Effector memory CD8-positive, alpha-beta T cell (primary cell): ENCODE results near the gene TMEM86B.
"Not testable (repeated sequence)": the region's sequence is repeated elsewhere in the genome, so short reads cannot be mapped to it uniquely, and the experiment has no call there.

Source experiments
- ATAC-seq: fragments of 150-1000 bp; cut with Tn5 transposase; replicated peaks from 2 replicates; pipeline ENCODE4 v1.10.0; 2021; ENCODE audit warnings: mild to moderate bottlenecking, moderate library complexity
- DNase-seq, 3 experiments: peaks; one replicate each; pipeline ENCODE4 v3.0.0; 2021
- H3K27ac Mint-ChIP-seq, 2 donors: one replicate each; pipeline ENCODE4 v1.8.0; 2022; ENCODE audit warnings: mild to moderate bottlenecking in 2 of 2, mixed read lengths in 2 of 2, moderate library complexity in 2 of 2
- H3K27me3 Mint-ChIP-seq, 2 donors: one replicate each; pipeline ENCODE4 v1.8.0; 2022; ENCODE audit warnings: mixed read lengths in 2 of 2
- H3K36me3 Mint-ChIP-seq: one replicate; pipeline ENCODE4 v1.8.0; 2022; ENCODE audit warnings: mild to moderate bottlenecking, moderate library complexity, mixed read lengths; ENCODE audit not compliant: insufficient read depth
- H3K4me1 Mint-ChIP-seq, 2 donors: one replicate each; pipeline ENCODE4 v1.8.0; 2022; ENCODE audit warnings: low read depth in 2 of 2, mixed read lengths in 2 of 2
- H3K4me3 Mint-ChIP-seq, 2 donors: one replicate each; pipeline ENCODE4 v1.8.0; 2022; ENCODE audit warnings: mild to moderate bottlenecking in 2 of 2, mixed read lengths in 2 of 2, moderate library complexity in 2 of 2
- H3K9me3 Mint-ChIP-seq, 2 donors: one replicate each; pipeline ENCODE4 v1.8.0; 2022; ENCODE audit warnings: mixed read lengths in 2 of 2

The TMEM86B gene

DNA sequence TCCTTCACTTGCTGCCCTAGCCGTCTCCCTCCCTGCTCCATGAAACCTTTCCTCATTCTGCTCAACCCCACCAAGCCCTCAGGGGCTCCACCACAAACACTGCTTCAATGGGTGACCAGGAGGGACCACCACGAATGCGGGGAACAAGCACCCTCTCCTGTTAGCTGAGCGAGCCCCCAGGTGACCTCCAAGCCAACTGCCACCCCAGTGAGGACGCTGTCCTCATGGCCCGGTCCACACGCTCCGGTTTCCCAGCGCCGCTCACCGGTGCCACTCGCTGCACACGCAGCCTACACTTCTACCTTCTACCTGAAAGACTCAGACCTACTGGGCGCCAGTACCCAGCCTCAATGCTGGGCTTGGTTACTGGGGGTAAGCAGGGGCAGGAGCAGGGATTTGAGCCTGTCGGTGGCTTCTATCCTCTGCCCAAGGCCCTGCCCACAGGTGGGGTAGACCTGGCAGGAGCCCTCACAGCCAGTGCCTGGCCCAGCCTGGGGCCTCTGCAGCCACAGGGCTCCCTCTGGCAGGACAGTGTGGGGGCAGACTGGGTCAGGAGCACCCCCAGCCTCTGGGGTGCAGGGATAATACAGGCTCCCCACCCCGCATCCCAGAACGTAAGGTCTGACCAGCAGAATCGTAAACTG, 704 bp upstream of the TMEM86B start:
- Mint-ChIP-seq H3K4me3 (no peak overlapping the region), H3K27me3 (no peaks in the 10 kb centered on the region), H3K36me3 (peaks cover 69% of the 10 kb centered on the region), H3K27ac (peak overlapping the region in 1 of 2 donors; percentile 57), H3K4me1 (peaks cover 8% of the 10 kb centered on the region in 2 donors), H3K9me3 (no peaks in the 10 kb centered on the region)
- DNase-seq (no peak), ATAC-seq (no peak)

DNA sequence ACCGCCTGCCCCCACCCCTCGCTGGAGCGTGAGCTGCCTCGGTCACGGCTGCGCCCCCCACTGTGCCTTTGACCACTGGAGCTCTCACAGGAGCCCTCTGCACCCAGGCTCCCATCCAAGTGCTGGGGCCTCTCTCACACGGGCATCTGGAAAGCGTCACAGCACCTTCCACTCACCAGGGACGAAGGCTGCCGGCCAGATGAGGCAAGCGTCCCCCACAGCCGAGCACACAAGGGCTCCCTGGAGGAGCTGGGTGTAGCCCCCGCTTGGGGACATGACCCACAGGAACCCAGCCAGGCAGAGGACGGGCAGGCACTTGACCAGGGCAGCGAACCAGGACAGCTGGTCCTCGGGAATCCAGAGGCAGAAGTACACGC, 560 bp downstream of the TMEM86B start:
- Mint-ChIP-seq H3K4me1 (peaks cover 5 to 6% of the 10 kb centered on the region in 2 donors), H3K27me3 (no peaks in the 10 kb centered on the region), H3K36me3 (peaks cover 69% of the 10 kb centered on the region), H3K4me3 (peak overlapping the region in 1 of 2 donors; percentile 38), H3K9me3 (no peaks in the 10 kb centered on the region), H3K27ac (peak overlapping the region in 1 of 2 donors; percentile 88)
- ATAC-seq (no peak), DNase-seq (no peak)

DNA sequence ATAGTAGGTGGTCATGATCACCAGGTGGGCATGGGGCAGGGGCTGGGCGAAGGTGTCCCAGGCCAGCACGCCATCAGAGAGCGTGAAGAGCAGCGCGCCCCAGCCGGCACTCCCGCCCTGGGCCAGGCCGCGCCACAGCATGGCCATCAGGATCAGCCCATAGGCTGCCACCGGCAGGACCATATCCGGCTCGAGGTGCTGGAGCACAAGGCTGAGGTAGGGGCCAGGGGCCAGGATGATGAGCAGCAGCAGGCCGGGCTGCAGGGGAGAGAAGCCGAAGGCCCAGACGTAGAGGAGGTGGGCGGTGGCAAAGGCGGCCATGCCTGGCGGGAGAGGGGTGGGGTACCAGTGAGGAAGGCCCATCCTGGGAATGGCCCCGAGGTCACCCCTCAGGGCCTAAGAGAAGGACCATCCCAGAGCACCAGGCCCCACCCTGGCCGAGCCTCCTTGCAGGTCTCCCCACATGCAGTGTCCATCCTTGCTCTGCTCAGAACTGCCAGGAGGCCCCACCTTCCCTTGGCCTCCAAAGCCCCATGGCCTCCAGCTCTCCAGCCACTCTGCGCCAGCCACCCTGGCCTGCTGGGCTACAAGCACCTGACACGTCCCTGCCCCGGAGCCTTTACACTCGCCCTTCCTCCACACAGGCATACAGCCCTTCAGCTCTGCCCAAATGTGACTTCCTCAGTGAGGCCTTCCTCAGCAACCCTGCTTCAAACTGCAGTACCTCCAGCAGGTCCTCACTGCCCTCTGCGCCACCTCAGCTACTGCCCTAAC, 1.1 kb downstream of the TMEM86B start:
- Mint-ChIP-seq H3K9me3 (no peaks in the 10 kb centered on the region), H3K4me3 (peak overlapping the region in 1 of 2 donors; percentile 38), H3K36me3 (peaks cover 66% of the 10 kb centered on the region), H3K27ac (peak overlapping the region in 1 of 2 donors; percentile 88), H3K4me1 (peaks cover 5 to 6% of the 10 kb centered on the region in 2 donors), H3K27me3 (no peaks in the 10 kb centered on the region)
- DNase-seq (no peak), ATAC-seq (no peak)

DNA sequence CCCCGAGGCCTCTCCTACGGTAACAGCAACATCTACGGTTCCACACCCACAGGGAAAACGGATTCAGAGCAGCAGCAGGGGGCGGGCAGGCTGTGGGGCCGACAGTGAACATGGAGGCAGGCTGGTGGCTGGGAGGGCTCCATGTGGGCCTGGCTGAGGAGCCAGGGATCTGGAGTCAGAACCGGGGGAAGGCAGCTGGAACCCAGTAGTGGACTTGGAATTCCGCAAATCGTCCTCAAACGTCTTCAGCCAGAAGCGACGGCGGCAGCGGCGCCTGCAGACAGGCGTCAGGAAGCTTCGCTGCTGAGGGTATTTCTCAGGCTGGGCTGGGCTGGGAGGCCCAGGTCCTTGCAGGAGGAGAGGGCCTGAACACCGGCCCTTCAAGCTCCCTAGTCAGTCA, 1.8 kb downstream of the TMEM86B start:
- Mint-ChIP-seq H3K4me1 (peaks cover 5 to 6% of the 10 kb centered on the region in 2 donors), H3K9me3 (no peaks in the 10 kb centered on the region), H3K27me3 (no peaks in the 10 kb centered on the region), H3K4me3 (no peak overlapping the region), H3K27ac (peak overlapping the region; percentile 31 to 84), H3K36me3 (peaks cover 62% of the 10 kb centered on the region)
- DNase-seq (no peak), ATAC-seq (no peak)

DNA sequence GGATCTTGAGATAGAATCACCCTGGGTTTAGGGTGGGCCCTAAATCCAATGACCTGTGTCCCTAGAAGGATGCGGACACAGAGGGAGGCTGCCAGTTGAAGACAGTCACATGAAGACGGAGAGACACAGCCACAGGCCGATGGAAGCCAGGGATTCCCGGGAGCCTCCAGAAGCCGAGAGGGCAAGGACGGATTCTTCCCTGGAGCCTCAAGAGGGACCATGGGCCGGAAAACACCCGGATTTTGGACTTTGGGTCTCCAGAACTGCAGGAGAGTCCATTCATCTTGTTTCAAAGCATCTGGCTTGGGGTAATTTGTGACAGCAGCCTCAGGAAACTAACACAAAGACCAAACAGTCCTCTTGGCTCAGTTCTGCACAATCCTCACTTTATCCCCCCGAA, 2.3 kb downstream of the TMEM86B start:
- peaks cover 0 to 2% of the 10 kb centered on the region in 2 donors for H3K9me3 Mint-ChIP-seq
- no peak for ATAC-seq
- H3K27ac Mint-ChIP-seq: peak overlapping the region; percentile 31 to 84

DNA sequence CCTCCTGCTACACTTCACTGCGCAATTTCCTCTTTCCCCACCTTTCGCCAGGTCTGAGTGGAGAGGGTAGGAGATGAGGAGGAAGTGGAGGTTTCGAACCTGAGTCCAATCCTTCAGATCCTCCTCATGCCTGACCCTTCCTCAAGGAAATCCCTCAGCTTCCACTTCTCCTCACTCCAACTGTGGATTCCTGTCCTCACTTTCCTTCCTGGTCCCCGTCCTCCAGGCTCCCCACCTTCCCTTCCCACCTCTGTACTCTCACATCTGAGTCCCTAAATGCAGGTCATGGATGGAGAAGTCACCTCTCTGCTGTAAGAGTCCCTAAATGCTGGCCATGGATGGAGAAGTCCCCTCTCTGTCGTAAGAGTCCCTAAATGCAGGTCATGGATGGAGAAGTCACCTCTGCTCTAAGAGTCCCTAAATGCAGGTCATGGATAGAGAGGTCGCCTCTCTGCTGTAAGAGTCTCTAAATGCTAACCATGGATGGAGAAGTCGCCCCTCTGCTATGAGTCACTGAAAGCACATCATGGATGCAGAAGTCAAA, 3.1 kb downstream of the TMEM86B start:
- ATAC-seq: no peak
- H3K9me3 Mint-ChIP-seq: peaks cover 0 to 2% of the 10 kb centered on the region in 2 donors
- H3K27ac Mint-ChIP-seq: peak overlapping the region; percentile 52 to 84
- peaks cover 5 to 6% of the 10 kb centered on the region in 2 donors for H3K4me1 Mint-ChIP-seq
- H3K36me3 Mint-ChIP-seq: peaks cover 54% of the 10 kb centered on the region
- H3K27me3 Mint-ChIP-seq: no peaks in the 10 kb centered on the region
- H3K4me3 Mint-ChIP-seq: no peak overlapping the region
- DNase-seq: no peak

More for the DNA sequence above, 2.3 kb downstream of the TMEM86B start:
- Mint-ChIP-seq H3K36me3 (peaks cover 57% of the 10 kb centered on the region), H3K27me3 (no peaks in the 10 kb centered on the region), H3K4me1 (peaks cover 5 to 6% of the 10 kb centered on the region in 2 donors), H3K4me3 (peak overlapping the region in 1 of 2 donors; percentile 8)
- DNase-seq: no peak

DNA sequence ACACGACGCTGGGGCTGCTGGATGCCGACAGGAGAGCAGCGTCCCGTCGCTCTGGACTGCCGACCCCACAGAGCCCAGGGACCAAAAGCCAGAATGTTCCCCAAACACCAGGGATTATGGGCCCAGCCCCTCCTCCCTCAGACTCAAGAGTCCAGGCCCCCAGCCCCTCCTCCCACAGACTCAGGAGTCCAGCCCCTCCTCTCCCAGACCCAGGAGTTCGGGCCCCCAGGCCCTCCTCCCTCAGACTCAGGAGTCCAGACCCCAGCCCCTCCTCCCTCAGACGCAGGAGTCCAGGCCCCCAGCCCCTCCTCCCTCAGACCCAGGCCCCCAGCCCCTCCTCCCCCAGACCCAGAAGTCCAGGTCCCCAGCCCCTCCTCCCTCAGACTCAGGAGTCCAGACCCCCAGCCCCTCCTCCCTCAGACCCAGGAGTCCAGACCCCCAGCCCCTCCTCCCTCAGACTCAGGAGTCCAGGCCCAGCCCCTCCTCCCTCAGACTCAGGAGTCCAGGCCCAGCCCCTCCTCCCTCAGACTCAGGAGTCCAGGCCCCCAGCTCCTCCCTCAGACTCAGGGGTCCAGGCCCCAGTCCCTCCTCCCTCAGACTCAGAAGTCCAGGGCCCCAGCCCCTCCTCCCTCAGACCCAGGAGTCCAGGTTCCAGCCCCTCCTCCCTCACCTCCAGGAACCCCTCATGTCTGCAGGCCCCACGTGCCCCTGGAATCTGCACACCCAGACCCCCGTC, 3.7 kb downstream of the TMEM86B start:
- not testable (repeated sequence) for DNase-seq, H3K9me3 Mint-ChIP-seq, ATAC-seq, H3K4me3 Mint-ChIP-seq, H3K4me1 Mint-ChIP-seq, H3K27me3 Mint-ChIP-seq
- H3K27ac Mint-ChIP-seq: peak overlapping the region; percentile 52 to 84
- peaks cover 50% of the 10 kb centered on the region for H3K36me3 Mint-ChIP-seq

DNA sequence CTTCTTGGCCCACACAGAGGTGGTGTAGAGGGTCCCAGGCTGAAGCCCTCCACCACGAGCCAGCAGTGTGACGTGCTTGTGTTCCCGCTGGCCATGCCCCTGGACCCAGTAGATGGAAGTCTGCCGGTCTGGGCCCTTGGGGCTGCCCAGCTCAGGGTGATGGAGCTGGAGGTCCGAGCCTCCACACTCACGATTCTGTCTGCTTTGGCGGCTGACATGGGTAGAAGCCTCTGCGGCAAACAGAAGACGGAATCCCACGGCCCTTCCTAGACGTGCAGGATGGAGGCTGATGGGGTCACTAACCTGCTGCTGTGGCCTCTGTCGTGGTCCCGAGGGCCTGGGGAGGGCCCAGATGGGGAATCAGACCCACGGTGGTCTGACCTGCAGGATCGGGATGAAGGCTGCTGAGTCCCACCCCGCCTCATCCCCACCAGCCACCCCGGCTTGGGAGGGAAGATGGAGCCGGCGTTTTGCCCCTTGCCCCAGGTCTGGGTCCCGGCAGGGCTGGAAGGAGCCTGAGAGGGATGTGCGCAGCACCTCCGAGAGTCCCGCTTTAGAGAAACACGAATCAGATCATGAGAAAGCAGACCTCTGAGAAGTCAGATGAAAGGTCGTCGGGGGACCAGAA, 4.4 kb downstream of the TMEM86B start:
- Mint-ChIP-seq H3K4me1 (peaks cover 5 to 6% of the 10 kb centered on the region in 2 donors), H3K27me3 (no peaks in the 10 kb centered on the region), H3K9me3 (peaks cover 0 to 2% of the 10 kb centered on the region in 2 donors), H3K27ac (no peak overlapping the region), H3K4me3 (no peak overlapping the region), H3K36me3 (peaks cover 47% of the 10 kb centered on the region)
- ATAC-seq (no peak), DNase-seq (no peak)

DNA sequence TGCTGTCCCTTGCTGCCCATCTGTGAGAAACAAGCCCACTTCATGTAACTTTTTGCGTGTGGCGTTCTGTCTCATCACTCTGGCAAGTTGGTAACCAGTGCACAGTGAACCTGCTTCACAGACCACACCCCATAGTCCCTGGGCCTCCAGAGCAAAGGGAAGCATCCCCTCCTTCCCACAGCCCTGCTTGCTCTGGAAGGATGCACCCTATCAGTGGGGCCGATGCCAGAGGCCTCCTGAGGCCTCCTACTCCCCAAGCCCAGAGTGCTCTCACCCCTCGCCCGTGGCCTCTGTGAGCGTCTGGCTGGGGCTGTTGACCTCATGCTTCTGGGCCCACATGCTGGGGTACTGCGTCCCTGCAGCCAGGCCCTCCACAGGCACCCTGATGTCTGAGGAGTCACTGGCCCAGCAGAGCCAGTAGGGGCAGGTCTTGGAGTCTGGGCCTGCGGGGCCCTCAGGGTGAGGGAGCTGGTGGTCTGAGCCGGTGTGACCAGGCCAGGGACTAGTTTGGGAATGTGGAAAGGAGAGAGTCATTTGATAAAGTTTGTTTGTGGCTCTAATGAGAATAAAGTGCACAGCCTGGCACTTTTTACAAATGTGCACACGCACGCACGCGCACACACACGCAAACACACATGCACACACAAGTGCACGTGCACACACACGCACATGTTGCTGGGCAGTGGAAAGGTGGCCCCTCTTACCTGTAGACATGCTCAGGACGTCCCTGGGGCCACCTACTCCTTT, 5.1 kb downstream of the TMEM86B start:
- peak overlapping the region in 1 of 2 donors; percentile 13 for H3K27ac Mint-ChIP-seq
- no peak for ATAC-seq

DNA sequence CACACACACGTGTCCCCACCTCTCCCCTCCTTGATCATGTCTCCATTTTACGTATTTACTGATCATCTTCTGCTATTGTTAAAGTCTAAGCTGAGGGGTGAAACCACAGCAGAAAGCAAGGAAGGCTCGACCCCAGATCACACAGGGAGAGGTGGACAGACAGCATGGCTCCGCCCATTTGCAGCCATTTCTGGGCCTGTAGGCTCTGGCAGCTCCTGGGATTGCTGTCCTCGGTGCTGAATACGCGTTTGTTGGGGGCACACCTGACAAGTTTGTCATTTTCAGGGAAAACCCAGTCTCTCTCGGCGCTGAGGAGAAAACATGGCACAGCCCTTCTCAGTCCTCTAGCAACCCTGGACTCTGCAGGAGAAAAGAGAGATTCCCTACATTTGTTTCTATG, 8.0 kb downstream of the TMEM86B start:
- no peak overlapping the region for H3K27ac Mint-ChIP-seq
- no peak overlapping the region for H3K4me3 Mint-ChIP-seq
- peaks cover 13 to 14% of the 10 kb centered on the region in 2 donors for H3K4me1 Mint-ChIP-seq
- peaks cover 2 to 11% of the 10 kb centered on the region in 2 donors for H3K9me3 Mint-ChIP-seq
- DNase-seq (no peak), ATAC-seq (no peak)
- peaks cover 29% of the 10 kb centered on the region for H3K36me3 Mint-ChIP-seq
- peaks cover 0 to 18% of the 10 kb centered on the region in 2 donors for H3K27me3 Mint-ChIP-seq

More for the DNA sequence above, 5.1 kb downstream of the TMEM86B start:
- H3K4me3 Mint-ChIP-seq: no peak overlapping the region
- no peaks in the 10 kb centered on the region for H3K27me3 Mint-ChIP-seq
- H3K36me3 Mint-ChIP-seq: peaks cover 43% of the 10 kb centered on the region
- H3K4me1 Mint-ChIP-seq: peaks cover 5 to 6% of the 10 kb centered on the region in 2 donors
- no peak for DNase-seq
- H3K9me3 Mint-ChIP-seq: peaks cover 0 to 2% of the 10 kb centered on the region in 2 donors

DNA sequence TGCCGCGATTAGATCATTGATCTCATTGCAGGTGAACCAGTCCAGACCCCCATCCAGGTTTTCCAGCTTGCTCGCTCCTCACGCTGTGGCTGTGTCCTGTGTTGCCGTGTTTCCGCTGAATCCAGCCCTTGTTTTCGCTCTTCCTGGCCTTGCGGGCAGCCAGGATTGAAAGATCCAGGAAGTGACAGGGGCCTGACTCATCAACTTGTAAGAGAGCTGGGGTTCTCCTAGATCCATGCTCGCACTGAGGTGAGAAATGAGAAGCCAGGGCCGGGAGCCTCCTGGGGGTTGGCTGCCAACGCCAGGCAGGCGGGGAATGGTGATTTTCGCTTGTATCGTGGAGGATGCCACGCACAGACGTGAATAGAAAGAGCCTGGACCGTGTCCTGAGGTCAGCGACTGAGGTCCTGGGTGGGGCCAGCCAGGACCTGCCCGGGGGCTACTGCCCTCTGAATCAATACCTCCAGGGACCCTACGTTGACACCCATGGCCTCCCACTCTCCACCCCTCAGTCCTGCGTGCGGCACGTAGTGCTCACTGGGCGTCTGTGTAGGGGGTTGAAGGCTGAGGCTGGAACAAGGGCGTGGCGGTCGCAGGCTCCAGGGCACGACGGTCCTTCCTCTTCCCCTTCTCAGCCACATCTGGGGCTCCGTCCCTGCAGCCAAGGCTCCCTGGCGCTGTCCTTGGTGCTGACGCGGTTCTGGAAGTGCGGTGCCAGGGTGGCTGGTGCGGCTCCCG, 11.9 kb downstream of the TMEM86B start:
- Mint-ChIP-seq H3K4me3 (peak overlapping the region in 1 of 2 donors; percentile 4), H3K36me3 (peaks cover 6% of the 10 kb centered on the region), H3K9me3 (peaks cover 2 to 13% of the 10 kb centered on the region in 2 donors), H3K4me1 (peaks cover 10% of the 10 kb centered on the region in 2 donors), H3K27ac (peak overlapping the region in 1 of 2 donors; percentile 51), H3K27me3 (peaks cover 0 to 33% of the 10 kb centered on the region in 2 donors)
- ATAC-seq (peak; percentile 51), DNase-seq (peak; percentile 24 to 32 (median 31))

DNA sequence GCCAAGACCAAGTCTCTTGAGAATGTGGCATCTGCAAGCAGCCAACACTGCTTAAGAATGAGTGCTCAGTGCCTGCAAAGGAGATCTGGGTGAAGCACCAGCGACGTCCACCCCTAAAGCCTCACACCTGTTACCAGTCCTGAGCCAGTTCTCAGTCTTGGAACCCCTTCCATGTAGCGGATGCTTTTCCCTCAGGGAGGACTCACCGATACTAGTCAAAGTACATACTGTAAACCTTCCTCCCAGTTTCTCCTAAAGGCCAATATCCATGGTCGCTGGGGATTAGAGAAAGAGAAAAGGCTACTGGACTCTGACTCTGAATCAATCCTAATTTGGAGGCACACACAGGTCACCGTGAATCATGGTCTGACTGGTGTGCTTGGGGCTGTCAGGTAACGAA, 15.0 kb downstream of the TMEM86B start:
- Mint-ChIP-seq H3K27me3 (peaks cover 0 to 54% of the 10 kb centered on the region in 2 donors), H3K9me3 (peaks cover 0 to 13% of the 10 kb centered on the region in 2 donors), H3K27ac (no peak overlapping the region), H3K4me1 (peaks cover 10% of the 10 kb centered on the region in 2 donors), H3K36me3 (peaks cover 6% of the 10 kb centered on the region), H3K4me3 (no peak overlapping the region)
- DNase-seq (no peak), ATAC-seq (no peak)
